ENCODE data around the gene FOXL3. TPM values are rescaled to one million over a fixed set of nuclear protein-coding genes. Genes with fewer than 3 reads are reported as not detected.

FOXL3 gene
- total RNA-seq, 1 experiment from 2014 or later, result not detected

DNA sequence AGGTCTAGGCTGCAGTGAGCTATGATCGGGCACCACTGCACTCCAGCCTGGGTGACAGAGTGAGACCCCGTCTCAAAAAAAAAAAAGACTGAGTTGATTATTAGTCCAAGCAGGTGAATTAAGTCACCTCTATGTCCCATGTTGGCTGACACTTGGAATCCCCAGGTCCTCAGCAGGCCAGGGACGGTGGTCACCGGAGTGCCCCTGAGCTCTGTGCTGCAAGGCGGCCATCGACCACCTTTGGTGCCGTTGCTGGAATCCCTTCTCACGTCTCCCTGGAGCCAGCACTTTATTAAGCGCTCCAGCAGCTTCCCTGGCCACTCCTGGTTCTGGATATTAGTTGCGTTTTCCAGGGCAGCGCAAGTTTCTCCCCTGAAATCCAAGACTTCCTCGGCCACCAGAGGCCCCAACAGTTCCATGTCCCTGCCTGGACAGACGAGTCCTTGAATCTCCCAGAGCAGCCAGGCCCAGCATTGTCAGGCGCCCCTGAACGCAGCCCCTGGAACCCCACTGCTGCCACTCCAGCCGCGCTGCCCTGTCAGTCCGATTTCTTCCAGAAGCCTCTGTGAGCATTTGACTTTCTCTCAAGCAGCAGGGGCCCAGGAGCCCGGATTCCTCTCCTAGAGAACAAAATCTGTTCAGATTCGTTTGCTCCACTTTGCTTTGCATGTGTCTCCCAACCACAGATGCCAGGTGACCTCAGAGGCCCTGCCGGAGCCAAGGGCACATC is 38.4 kb upstream of the FOXL3 start:
- CTCF ChIA-PET, result no interaction called here
- no peaks in the 10 kb centered on the region for H3K9me3 ChIP-seq (ENCODE audit: control insufficient read depth, insufficient read depth, low read depth, low read length)
- no peak for ATAC-seq
- no peaks in the 10 kb centered on the region for H3K36me3 ChIP-seq (ENCODE audit: control insufficient read depth, insufficient read depth, low read length)
- POLR2A ChIA-PET, result no interaction called here
- intact Hi-C loops (cut with micrococcal nuclease; ENCODE audit: unreplicated experiment), result no loop called here
- no peak overlapping the region for H3K4me3 ChIP-seq (ENCODE audit: low read depth in 2 of 2, low read length in 2 of 2)
- in situ Hi-C loops (cut with HindIII; ENCODE audit: low pct_unique_long_range_greater_than_20kb, low sequenced_read_pairs), result no loop called here
- H3K4me1 ChIP-seq (ENCODE audit: control insufficient read depth, insufficient read depth, low read length), result no peaks in the 10 kb centered on the region
- no peak overlapping the region for H3K27ac ChIP-seq (ENCODE audit: low read length)
- H3K27me3 ChIP-seq (ENCODE audit: control insufficient read depth, insufficient read depth, low read length), result no peaks in the 10 kb centered on the region
- no TSS peak for BruUV-seq (replicated peaks)
- DNase-seq (ENCODE audit: low read depth, low spot score), result no peak
- TF ChIP-seq SIN3A (IDR thresholded peaks at IDR 0.05; ENCODE audit: borderline replicate concordance, insufficient read depth, low read depth, low read length), result no peak
- no peak for TF ChIP-seq POLR2AphosphoS5 (IDR thresholded peaks at IDR 0.05; ENCODE audit: low read depth, low read length)
- TF ChIP-seq, protein P1, sequence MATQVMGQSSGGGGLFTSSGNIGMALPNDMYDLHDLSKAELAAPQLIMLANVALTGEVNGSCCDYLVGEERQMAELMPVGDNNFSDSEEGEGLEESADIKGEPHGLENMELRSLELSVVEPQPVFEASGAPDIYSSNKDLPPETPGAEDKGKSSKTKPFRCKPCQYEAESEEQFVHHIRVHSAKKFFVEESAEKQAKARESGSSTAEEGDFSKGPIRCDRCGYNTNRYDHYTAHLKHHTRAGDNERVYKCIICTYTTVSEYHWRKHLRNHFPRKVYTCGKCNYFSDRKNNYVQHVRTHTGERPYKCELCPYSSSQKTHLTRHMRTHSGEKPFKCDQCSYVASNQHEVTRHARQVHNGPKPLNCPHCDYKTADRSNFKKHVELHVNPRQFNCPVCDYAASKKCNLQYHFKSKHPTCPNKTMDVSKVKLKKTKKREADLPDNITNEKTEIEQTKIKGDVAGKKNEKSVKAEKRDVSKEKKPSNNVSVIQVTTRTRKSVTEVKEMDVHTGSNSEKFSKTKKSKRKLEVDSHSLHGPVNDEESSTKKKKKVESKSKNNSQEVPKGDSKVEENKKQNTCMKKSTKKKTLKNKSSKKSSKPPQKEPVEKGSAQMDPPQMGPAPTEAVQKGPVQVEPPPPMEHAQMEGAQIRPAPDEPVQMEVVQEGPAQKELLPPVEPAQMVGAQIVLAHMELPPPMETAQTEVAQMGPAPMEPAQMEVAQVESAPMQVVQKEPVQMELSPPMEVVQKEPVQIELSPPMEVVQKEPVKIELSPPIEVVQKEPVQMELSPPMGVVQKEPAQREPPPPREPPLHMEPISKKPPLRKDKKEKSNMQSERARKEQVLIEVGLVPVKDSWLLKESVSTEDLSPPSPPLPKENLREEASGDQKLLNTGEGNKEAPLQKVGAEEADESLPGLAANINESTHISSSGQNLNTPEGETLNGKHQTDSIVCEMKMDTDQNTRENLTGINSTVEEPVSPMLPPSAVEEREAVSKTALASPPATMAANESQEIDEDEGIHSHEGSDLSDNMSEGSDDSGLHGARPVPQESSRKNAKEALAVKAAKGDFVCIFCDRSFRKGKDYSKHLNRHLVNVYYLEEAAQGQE (IDR thresholded peaks at IDR 0.05; ENCODE audit: insufficient read depth in 1 of 2, low read depth in 2 of 2, low read length in 1 of 2), result no peak
- TF ChIP-seq TCF7L2 (IDR thresholded peaks at IDR 0.05; ENCODE audit: low read depth, low read length), result no peak
- TF ChIP-seq, protein P2, sequence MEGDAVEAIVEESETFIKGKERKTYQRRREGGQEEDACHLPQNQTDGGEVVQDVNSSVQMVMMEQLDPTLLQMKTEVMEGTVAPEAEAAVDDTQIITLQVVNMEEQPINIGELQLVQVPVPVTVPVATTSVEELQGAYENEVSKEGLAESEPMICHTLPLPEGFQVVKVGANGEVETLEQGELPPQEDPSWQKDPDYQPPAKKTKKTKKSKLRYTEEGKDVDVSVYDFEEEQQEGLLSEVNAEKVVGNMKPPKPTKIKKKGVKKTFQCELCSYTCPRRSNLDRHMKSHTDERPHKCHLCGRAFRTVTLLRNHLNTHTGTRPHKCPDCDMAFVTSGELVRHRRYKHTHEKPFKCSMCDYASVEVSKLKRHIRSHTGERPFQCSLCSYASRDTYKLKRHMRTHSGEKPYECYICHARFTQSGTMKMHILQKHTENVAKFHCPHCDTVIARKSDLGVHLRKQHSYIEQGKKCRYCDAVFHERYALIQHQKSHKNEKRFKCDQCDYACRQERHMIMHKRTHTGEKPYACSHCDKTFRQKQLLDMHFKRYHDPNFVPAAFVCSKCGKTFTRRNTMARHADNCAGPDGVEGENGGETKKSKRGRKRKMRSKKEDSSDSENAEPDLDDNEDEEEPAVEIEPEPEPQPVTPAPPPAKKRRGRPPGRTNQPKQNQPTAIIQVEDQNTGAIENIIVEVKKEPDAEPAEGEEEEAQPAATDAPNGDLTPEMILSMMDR (IDR thresholded peaks at IDR 0.05), result no peak

DNA sequence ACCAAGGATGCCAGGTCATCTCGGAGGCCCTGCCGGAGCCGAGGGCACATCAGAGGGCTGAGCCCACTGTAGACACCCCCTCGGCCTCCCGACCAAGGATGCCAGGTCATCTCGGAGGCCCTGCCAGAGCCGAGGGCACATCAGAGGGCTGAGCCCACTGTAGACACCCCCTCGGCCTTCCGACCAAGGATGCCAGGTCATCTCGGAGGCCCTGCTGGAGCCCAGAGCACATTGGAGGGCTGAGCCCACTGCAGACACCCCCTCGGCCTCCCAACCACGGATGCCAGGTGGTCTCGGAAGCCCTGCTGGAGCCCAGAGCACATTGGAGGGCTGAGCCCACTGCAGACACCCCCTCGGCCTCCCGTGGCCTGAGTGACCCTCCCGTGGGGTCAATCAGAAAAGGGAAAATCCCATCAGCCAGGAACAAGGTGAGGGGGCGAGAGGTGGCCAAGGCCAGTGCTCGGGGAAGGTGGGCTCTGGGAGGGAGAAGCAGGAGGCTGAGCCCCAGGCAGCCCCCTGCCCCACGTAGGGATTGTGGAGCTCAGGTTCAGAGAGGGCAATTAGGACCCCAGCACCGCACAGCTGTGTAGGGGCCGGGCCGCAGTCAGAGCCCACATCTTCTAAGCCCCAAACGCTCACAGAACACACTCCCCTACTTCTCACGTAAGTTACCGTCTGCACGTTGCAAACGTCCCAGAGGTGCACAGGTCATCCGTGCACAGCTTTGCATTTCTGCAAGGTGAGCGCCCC is 37.6 kb upstream of the FOXL3 start:
- CTCF ChIA-PET, result no interaction called here

More for the DNA sequence above, 37.6 kb upstream of the FOXL3 start:
- DNase-seq (ENCODE audit: low read depth, low spot score), result no peak
- TF ChIP-seq, protein P2 (IDR thresholded peaks at IDR 0.05), result no peak
- TF ChIP-seq, protein P1 (IDR thresholded peaks at IDR 0.05; ENCODE audit: insufficient read depth in 1 of 2, low read depth in 2 of 2, low read length in 1 of 2), result no peak
- no peak for TF ChIP-seq SIN3A (IDR thresholded peaks at IDR 0.05; ENCODE audit: borderline replicate concordance, insufficient read depth, low read depth, low read length)
- TF ChIP-seq POLR2AphosphoS5 (IDR thresholded peaks at IDR 0.05; ENCODE audit: low read depth, low read length), result no peak
- no peak for TF ChIP-seq TCF7L2 (IDR thresholded peaks at IDR 0.05; ENCODE audit: low read depth, low read length)
- Histone ChIP-seq H3K36me3 (ENCODE audit: control insufficient read depth, insufficient read depth, low read length) (no peaks in the 10 kb centered on the region), H3K4me3 (ENCODE audit: low read depth in 2 of 2, low read length in 2 of 2) (no peak overlapping the region), H3K4me1 (ENCODE audit: control insufficient read depth, insufficient read depth, low read length) (no peaks in the 10 kb centered on the region), H3K9me3 (ENCODE audit: control insufficient read depth, insufficient read depth, low read depth, low read length) (no peaks in the 10 kb centered on the region), H3K27me3 (ENCODE audit: control insufficient read depth, insufficient read depth, low read length) (no peaks in the 10 kb centered on the region), H3K27ac (ENCODE audit: low read length) (no peak overlapping the region)
- in situ Hi-C loops (cut with HindIII; ENCODE audit: low pct_unique_long_range_greater_than_20kb, low sequenced_read_pairs) (no loop called here), intact Hi-C loops (cut with micrococcal nuclease; ENCODE audit: unreplicated experiment) (no loop called here)
- BruUV-seq (replicated peaks), result no TSS peak
- ATAC-seq, result no peak
- POLR2A ChIA-PET, result no interaction called here

Measured in Panc1 (cell line).